NCI-H345 (cell line): ENCODE results near the gene AP5S1.

Source experiments
- DNase-seq: peaks from one replicate; lab custom pipeline; 2025; lab: John Stamatoyannopoulos, UW

The AP5S1 gene

DNA sequence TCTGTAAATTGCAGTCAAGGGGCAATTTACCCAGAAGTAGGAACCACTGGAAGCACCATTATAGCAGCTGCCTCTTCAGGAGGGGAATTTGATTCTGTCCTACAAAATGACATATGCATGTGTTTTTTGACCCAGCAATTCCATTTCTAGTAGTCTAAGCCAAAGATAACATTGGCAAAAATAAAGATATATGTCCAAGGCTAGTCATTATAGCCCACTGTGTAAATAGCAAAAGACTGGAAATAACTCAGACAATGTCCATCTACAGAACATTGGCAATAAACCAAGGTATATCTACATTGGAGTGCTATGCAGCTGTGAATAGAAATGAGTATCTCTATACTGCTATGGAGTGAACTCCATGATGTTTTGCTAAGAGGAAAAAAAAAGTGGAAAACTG, 56.3 kb downstream of the AP5S1 start:
- no peak for DNase-seq
